K562 (cell line): ENCODE measurements around the gene GPR55.

Experiments
- CTCF ChIP-seq, 3 experiments: IDR thresholded peaks in 2 of 3; conservative IDR thresholded peaks in 1 of 3; 2 replicates each; pipeline ENCODE4 v1.5.1; 2011 to 2012; ENCODE audit warnings: low read length in 3 of 3, mild to moderate bottlenecking in 3 of 3, control low read depth in 2 of 3, improper control_type of control experiment in 1 of 3, inconsistent platforms in 1 of 3, low read depth in 1 of 3, mixed read lengths in 1 of 3, moderate library complexity in 1 of 3; ENCODE audit not compliant: insufficient read depth in 2 of 3
- POLR2A ChIP-seq: fragments of 450-650 bp; conservative IDR thresholded peaks from 2 replicates; pipeline ENCODE4 v1.6.1; 2016
- POLR2AphosphoS5 ChIP-seq: IDR thresholded peaks from 2 replicates; pipeline ENCODE4 v1.6.1; 2011; ENCODE audit warnings: mild to moderate bottlenecking, low read depth, low read length, moderate library complexity; ENCODE audit not compliant: control insufficient read depth, insufficient read depth
- RCOR1 ChIP-seq, 2 experiments: IDR thresholded peaks; 2 replicates each; pipeline ENCODE4 v1.6.1; 2012; ENCODE audit warnings: low read depth in 2 of 2, low read length in 2 of 2, borderline replicate concordance in 1 of 2, improper control_type of control experiment in 1 of 2
- REST ChIP-seq, 2 experiments: fragments of 450-650 bp; formaldehyde crosslinking in 1 of 2; IDR thresholded peaks; 2 replicates each; pipeline versions ENCODE4 v1.4.0 to v1.6.1; 2014 to 2020; ENCODE audit warnings: mild to moderate bottlenecking in 2 of 2, borderline replicate concordance in 1 of 2, low read depth in 1 of 2
- SIX5 ChIP-seq, 2 experiments: IDR thresholded peaks; 2 replicates each; pipeline ENCODE4 v1.6.1; 2011; ENCODE audit warnings: low read length in 2 of 2, borderline replicate concordance in 1 of 2, low read depth in 1 of 2, mild to moderate bottlenecking in 1 of 2, moderate library complexity in 1 of 2; ENCODE audit not compliant: insufficient read depth in 1 of 2
- SMARCC2 ChIP-seq: fragments of 450-650 bp; IDR thresholded peaks from 2 replicates; pipeline ENCODE4 v1.6.1; 2017; ENCODE audit warnings: antibody characterized with exemption, moderate library complexity, mild to moderate bottlenecking, low read depth
- ZBTB33 ChIP-seq: sonication (generic); formaldehyde crosslinking; IDR thresholded peaks from 2 replicates; pipeline ENCODE4 v1.8.1; 2023; ENCODE audit warnings: mild to moderate bottlenecking, missing genetic modification reagents

- TF ChIP-seq CTCF (IDR thresholded peaks at IDR 0.05 in 2 of 3, conservative IDR thresholded peaks at IDR 0.05 in 1 of 3; ENCODE audit: insufficient read depth in 2 of 3, low read depth in 1 of 3, low read length in 3 of 3): no peak
- no peak for TF ChIP-seq RCOR1 (IDR thresholded peaks at IDR 0.05; ENCODE audit: borderline replicate concordance in 1 of 2, low read depth in 2 of 2, low read length in 2 of 2)
- no peak for TF ChIP-seq SIX5 (IDR thresholded peaks at IDR 0.05; ENCODE audit: borderline replicate concordance in 1 of 2, insufficient read depth in 1 of 2, low read depth in 1 of 2, low read length in 2 of 2)
- TF ChIP-seq SMARCC2: no peak
- no peak for TF ChIP-seq REST (IDR thresholded peaks at IDR 0.05; ENCODE audit: borderline replicate concordance)
- TF ChIP-seq REST (CRISPR knock-in tag; IDR thresholded peaks at IDR 0.05; ENCODE audit: low read depth): no peak
- TF ChIP-seq ZBTB33: no peak
- no peak for TF ChIP-seq POLR2A
- TF ChIP-seq POLR2AphosphoS5: no peak
Measured at GRCh38 chr2:230889911-230890601, 35.0 kb downstream of the GPR55 start.
